ENCODE results near the gene MCU. TPM values are rescaled to one million over a fixed set of nuclear protein-coding genes. Genes with fewer than 3 reads are reported as not detected.

Gene MCU
- total and polyA plus RNA-seq, 2 donors (not counting 1 experiment from before 2014, with no cell fraction given): 40.5 to 77.1 TPM

GRCh38 chr10:72790216-72790990 lies 98.5 kb downstream of the MCU start:
- no peaks in the 10 kb centered on the region for H4K20me1 ChIP-seq (ENCODE audit: control insufficient read depth, extremely low read depth, insufficient read depth, low read length)
- no peak overlapping the region for H3K27ac ChIP-seq (ENCODE audit: insufficient read depth, low read length)
- H3K4me1 ChIP-seq (ENCODE audit: control insufficient read depth, extremely low read depth, insufficient read depth, low read length): no peaks in the 10 kb centered on the region
- no peak overlapping the region for H3K9ac ChIP-seq (ENCODE audit: insufficient read depth, low read length)
- H3K9me3 ChIP-seq (ENCODE audit: control insufficient read depth, insufficient read depth, low read depth, low read length): no peaks in the 10 kb centered on the region
- H3K4me3 ChIP-seq (replicated peaks in 1 of 4; ENCODE audit: control extremely low read depth in 1 of 4, insufficient read depth in 1 of 4, low read depth in 3 of 4, low read length in 4 of 4): no peak overlapping the region
- peaks cover 9% of the 10 kb centered on the region for H3K79me2 ChIP-seq (ENCODE audit: control insufficient read depth, insufficient read depth, low read length)
- no peaks in the 10 kb centered on the region for H3K36me3 ChIP-seq (ENCODE audit: control insufficient read depth, insufficient read depth, low read length)
- no peak overlapping the region for H3K4me2 ChIP-seq (ENCODE audit: extremely low read depth, insufficient read depth, low read length)
- TF ChIP-seq EZH2 (IDR thresholded peaks at IDR 0.05; ENCODE audit: low read length, missing control alignments): no peak
- TF ChIP-seq, protein P1, sequence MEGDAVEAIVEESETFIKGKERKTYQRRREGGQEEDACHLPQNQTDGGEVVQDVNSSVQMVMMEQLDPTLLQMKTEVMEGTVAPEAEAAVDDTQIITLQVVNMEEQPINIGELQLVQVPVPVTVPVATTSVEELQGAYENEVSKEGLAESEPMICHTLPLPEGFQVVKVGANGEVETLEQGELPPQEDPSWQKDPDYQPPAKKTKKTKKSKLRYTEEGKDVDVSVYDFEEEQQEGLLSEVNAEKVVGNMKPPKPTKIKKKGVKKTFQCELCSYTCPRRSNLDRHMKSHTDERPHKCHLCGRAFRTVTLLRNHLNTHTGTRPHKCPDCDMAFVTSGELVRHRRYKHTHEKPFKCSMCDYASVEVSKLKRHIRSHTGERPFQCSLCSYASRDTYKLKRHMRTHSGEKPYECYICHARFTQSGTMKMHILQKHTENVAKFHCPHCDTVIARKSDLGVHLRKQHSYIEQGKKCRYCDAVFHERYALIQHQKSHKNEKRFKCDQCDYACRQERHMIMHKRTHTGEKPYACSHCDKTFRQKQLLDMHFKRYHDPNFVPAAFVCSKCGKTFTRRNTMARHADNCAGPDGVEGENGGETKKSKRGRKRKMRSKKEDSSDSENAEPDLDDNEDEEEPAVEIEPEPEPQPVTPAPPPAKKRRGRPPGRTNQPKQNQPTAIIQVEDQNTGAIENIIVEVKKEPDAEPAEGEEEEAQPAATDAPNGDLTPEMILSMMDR (conservative IDR thresholded peaks at IDR 0.05 in 1 of 2, IDR thresholded peaks at IDR 0.05 in 1 of 2; ENCODE audit: low read depth in 1 of 2, low read length in 2 of 2): no peak
- no peak for DNase-seq (ENCODE audit: low read depth in 2 of 2)
- no peaks in the 10 kb centered on the region for H3K27me3 ChIP-seq (ENCODE audit: control insufficient read depth, insufficient read depth, low read length)
- H2AFZ ChIP-seq (ENCODE audit: low read length): no peak overlapping the region

DNA sequence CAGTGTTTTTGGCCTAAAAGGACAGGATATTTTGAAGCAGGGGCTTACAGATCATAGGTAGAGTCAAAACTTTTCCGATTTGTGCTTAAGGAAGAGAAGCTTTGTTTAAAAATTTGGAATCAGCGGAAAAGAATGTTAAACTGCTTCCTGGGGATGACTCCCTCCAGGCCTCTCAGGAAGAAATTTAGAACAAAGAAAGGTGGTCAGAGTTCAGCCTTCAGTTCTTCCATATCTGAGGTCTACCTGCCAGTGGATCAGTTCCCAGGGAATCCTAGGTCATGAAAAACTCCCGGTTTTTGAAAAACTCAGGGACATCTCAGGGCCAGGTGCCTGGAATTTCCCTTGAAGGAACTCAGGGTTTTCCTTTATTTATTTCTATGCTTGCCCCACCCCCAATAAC lies 100.3 kb downstream of the MCU start:
- H3K36me3 ChIP-seq (ENCODE audit: control insufficient read depth, insufficient read depth, low read length): no peaks in the 10 kb centered on the region
- no peak overlapping the region for H3K4me3 ChIP-seq (replicated peaks in 1 of 4; ENCODE audit: control extremely low read depth in 1 of 4, insufficient read depth in 1 of 4, low read depth in 3 of 4, low read length in 4 of 4)
- no peak for TF ChIP-seq EZH2 (IDR thresholded peaks at IDR 0.05; ENCODE audit: low read length, missing control alignments)
- TF ChIP-seq, protein P1 (conservative IDR thresholded peaks at IDR 0.05 in 1 of 2, IDR thresholded peaks at IDR 0.05 in 1 of 2; ENCODE audit: low read depth in 1 of 2, low read length in 2 of 2): no peak
- peak in 1 of 2 donors; percentile 25 for DNase-seq (ENCODE audit: low read depth in 2 of 2)
- peaks cover 7% of the 10 kb centered on the region for H3K79me2 ChIP-seq (ENCODE audit: control insufficient read depth, insufficient read depth, low read length)
- H3K27me3 ChIP-seq (ENCODE audit: control insufficient read depth, insufficient read depth, low read length): no peaks in the 10 kb centered on the region
- no peaks in the 10 kb centered on the region for H3K9me3 ChIP-seq (ENCODE audit: control insufficient read depth, insufficient read depth, low read depth, low read length)
- no peak overlapping the region for H3K9ac ChIP-seq (ENCODE audit: insufficient read depth, low read length)
- no peaks in the 10 kb centered on the region for H3K4me1 ChIP-seq (ENCODE audit: control insufficient read depth, extremely low read depth, insufficient read depth, low read length)
- no peak overlapping the region for H2AFZ ChIP-seq (ENCODE audit: low read length)
- no peak overlapping the region for H3K4me2 ChIP-seq (ENCODE audit: extremely low read depth, insufficient read depth, low read length)
- H4K20me1 ChIP-seq (ENCODE audit: control insufficient read depth, extremely low read depth, insufficient read depth, low read length): no peaks in the 10 kb centered on the region
- no peak overlapping the region for H3K27ac ChIP-seq (ENCODE audit: insufficient read depth, low read length)

- H3K27ac ChIP-seq (ENCODE audit: insufficient read depth, low read length): no peak overlapping the region
- no peak overlapping the region for H3K4me2 ChIP-seq (ENCODE audit: extremely low read depth, insufficient read depth, low read length)
- no peaks in the 10 kb centered on the region for H3K4me1 ChIP-seq (ENCODE audit: control insufficient read depth, extremely low read depth, insufficient read depth, low read length)
- H3K9me3 ChIP-seq (ENCODE audit: control insufficient read depth, insufficient read depth, low read depth, low read length): no peaks in the 10 kb centered on the region
- H3K79me2 ChIP-seq (ENCODE audit: control insufficient read depth, insufficient read depth, low read length): peaks cover 4% of the 10 kb centered on the region
- no peaks in the 10 kb centered on the region for H4K20me1 ChIP-seq (ENCODE audit: control insufficient read depth, extremely low read depth, insufficient read depth, low read length)
- no peak for DNase-seq (ENCODE audit: low read depth in 2 of 2)
- H3K36me3 ChIP-seq (ENCODE audit: control insufficient read depth, insufficient read depth, low read length): no peaks in the 10 kb centered on the region
- no peak for TF ChIP-seq EZH2 (IDR thresholded peaks at IDR 0.05; ENCODE audit: low read length, missing control alignments)
- TF ChIP-seq, protein P1 (conservative IDR thresholded peaks at IDR 0.05 in 1 of 2, IDR thresholded peaks at IDR 0.05 in 1 of 2; ENCODE audit: low read depth in 1 of 2, low read length in 2 of 2): no peak
- no peaks in the 10 kb centered on the region for H3K27me3 ChIP-seq (ENCODE audit: control insufficient read depth, insufficient read depth, low read length)
- H3K4me3 ChIP-seq (replicated peaks in 1 of 4; ENCODE audit: control extremely low read depth in 1 of 4, insufficient read depth in 1 of 4, low read depth in 3 of 4, low read length in 4 of 4): no peak overlapping the region
- H2AFZ ChIP-seq (ENCODE audit: low read length): no peak overlapping the region
- no peak overlapping the region for H3K9ac ChIP-seq (ENCODE audit: insufficient read depth, low read length)
Observed at GRCh38 chr10:72793752-72794151, 101.8 kb downstream of the MCU start.

Data from fibroblast of lung (primary cell).